Stimulated activated naive CD4-positive, alpha-beta T cell (primary cell): ENCODE measurements around the gene HIVEP1.

Experiments
- DNase-seq, 6 experiments: peaks; one replicate each; lab custom pipeline; 2025; lab: John Stamatoyannopoulos, UW

HIVEP1 gene

GRCh38 chr6:11994875-11995461, 17.1 kb upstream of the HIVEP1 start:
- DNase-seq, result no peak

GRCh38 chr6:11996751-11997150, 15.4 kb upstream of the HIVEP1 start:
- no peak for DNase-seq

- no peak for DNase-seq
Measured at GRCh38 chr6:11999246-11999645, 12.9 kb upstream of the HIVEP1 start.

GRCh38 chr6:12000174-12000573, 11.9 kb upstream of the HIVEP1 start:
- no peak for DNase-seq

- DNase-seq, result no peak
Measured at GRCh38 chr6:12001004-12001705, 11.0 kb upstream of the HIVEP1 start.

- DNase-seq, result no peak
Measured at GRCh38 chr6:12001706-12002435, 10.2 kb upstream of the HIVEP1 start.

GRCh38 chr6:12007473-12007872, 4.6 kb upstream of the HIVEP1 start:
- DNase-seq, result no peak

- no peak for DNase-seq
Measured at GRCh38 chr6:12007887-12008286, 4.2 kb upstream of the HIVEP1 start.

- peak; percentile 81 to 92 (median 88) for DNase-seq
Measured at GRCh38 chr6:12008366-12009179, 3.5 kb upstream of the HIVEP1 start.

GRCh38 chr6:12009180-12009685, 2.9 kb upstream of the HIVEP1 start:
- peak in 2 of 6 experiments; percentile 25 to 39 for DNase-seq

- DNase-seq, result peak in 1 of 6 experiments; percentile 44
Measured at GRCh38 chr6:12009876-12010634, 2.1 kb upstream of the HIVEP1 start.

GRCh38 chr6:12010635-12011275, 1.4 kb upstream of the HIVEP1 start:
- DNase-seq, result peak in 2 of 6 experiments; percentile 74 to 99

GRCh38 chr6:12011276-12012037, 655 bp upstream of the HIVEP1 start:
- DNase-seq, result peak; percentile 93 to 99 (median 94)

GRCh38 chr6:12012558-12013306, 620 bp downstream of the HIVEP1 start:
- peak; percentile 65 to 84 (median 74) for DNase-seq

- DNase-seq, result no peak
Measured at GRCh38 chr6:12013307-12013719, 1.2 kb downstream of the HIVEP1 start.

GRCh38 chr6:12014027-12014872, 2.1 kb downstream of the HIVEP1 start:
- no peak for DNase-seq

- no peak for DNase-seq
Measured at GRCh38 chr6:12014873-12015149, 2.7 kb downstream of the HIVEP1 start.

- peak; percentile 10 to 55 (median 31) for DNase-seq
Measured at GRCh38 chr6:12017263-12017662, 5.2 kb downstream of the HIVEP1 start.
